ENCODE data around the gene PDP2. TPM values are rescaled to one million over a fixed set of nuclear protein-coding genes. Genes with fewer than 3 reads are reported as not detected.

The PDP2 gene
- total and polyA plus RNA-seq, 2 of the 4 experiments (the other 2 are of a cell fraction): 5.3 to 16.8 TPM

DNA sequence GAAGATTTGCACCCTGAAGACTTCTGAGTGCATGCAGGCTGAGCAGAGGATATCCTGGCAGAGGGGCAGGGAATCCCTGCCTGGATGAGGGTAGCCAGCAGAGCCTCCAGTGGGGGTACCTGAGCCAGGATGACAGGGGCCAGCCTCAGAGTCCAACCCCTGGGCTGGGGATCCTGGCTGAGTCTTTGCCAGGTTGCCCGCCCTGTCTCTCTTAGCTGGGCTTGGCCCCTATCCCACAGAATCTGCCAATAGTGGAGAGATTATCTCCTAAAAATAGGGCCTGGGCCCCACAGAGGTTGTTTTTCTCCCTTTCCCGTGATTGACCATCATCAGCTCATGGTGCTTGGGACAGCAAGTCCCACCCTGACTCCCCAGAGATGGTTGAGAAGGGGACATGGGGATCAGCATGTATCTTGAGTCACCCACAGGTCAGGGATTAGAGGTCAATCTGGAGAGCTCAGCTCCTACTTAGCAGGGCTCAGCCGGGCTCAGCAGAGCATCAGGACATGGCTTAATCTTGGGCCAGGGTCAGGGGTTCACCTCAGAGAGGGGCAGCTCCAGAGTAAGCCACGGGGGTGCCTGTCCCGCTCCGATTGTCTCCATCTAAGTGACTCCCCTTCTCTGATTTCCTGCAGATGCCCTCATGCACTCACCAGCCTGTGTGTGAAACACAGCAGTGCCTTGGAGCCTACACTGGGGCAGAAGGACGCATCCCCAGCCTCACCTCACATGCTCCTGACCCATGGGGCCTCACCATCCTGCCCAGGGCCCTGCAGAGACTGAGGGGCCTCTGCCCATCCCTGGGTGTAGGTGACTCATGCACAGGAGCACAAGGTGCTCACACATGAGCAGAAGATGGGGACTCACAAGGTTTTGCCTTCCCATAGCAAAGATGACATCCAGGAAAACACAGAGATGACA is 26.9 kb downstream of the PDP2 start:
- Histone ChIP-seq H3K79me1 (ENCODE audit: low read depth in 1 of 2, low read length in 2 of 2) (peaks cover 0 to 10% of the 10 kb centered on the region in 2 experiments; a peak in 1 of 4 replicates), H3K9ac (ENCODE audit: low read depth, low read length) (no peak overlapping the region), H3K23ac (ENCODE audit: low read depth, low read length) (peak overlapping the region; percentile 32; the same call in 1 of the 2 replicates), H3K4ac (ENCODE audit: low read depth, low read length) (peak overlapping the region; percentile 7; the same call in 1 of the 2 replicates), H4K91ac (ENCODE audit: insufficient read depth, low read depth, low read length) (no peak overlapping the region), H2BK120ac (ENCODE audit: low read depth, low read length) (no peak overlapping the region; the same call in 1 of the 2 replicates), H2AK9ac (replicated peaks; ENCODE audit: low read depth, low read length, poor library complexity) (peak overlapping the region; percentile 46), H3K4me3 (ENCODE audit: insufficient read depth, low read depth, low read length) (no peak overlapping the region), H4K5ac (ENCODE audit: low read depth, low read length) (no peak overlapping the region), H4K20me1 (ENCODE audit: insufficient read depth, low read length) (no peaks in the 10 kb centered on the region), H2AK5ac (ENCODE audit: low read depth, low read length) (peak overlapping the region; percentile 35; the same call in 1 of the 2 replicates), H3K56ac (ENCODE audit: extremely low read depth, insufficient read depth, low read length) (no peak overlapping the region), H2BK5ac (ENCODE audit: low read depth, low read length, poor library complexity, severe bottlenecking) (no peak overlapping the region), H2BK20ac (ENCODE audit: low read depth, low read length) (no peak overlapping the region; the same call in 1 of the 2 replicates), H3K14ac (replicated peaks; ENCODE audit: low read depth, low read length) (no peak overlapping the region), H3K18ac (ENCODE audit: low read depth, low read length) (no peak overlapping the region), H3K27ac (ENCODE audit: insufficient read depth, low read length) (no peak overlapping the region), H2BK15ac (ENCODE audit: low read depth, low read length) (peak overlapping the region; percentile 45; the same call in 1 of the 3 replicates), H3K9me1 (ENCODE audit: insufficient read depth, low read length) (peaks cover 26% of the 10 kb centered on the region), H2AFZ (replicated peaks; ENCODE audit: low read length, poor library complexity) (peak overlapping the region; percentile 23), H3K27me3 (ENCODE audit: control insufficient read depth, insufficient read depth, low read length) (no peaks in the 10 kb centered on the region), H4K8ac (ENCODE audit: low read depth in 2 of 2, low read length in 2 of 2) (no peak overlapping the region), H3K36me3 (ENCODE audit: control insufficient read depth, insufficient read depth, low read length) (no peaks in the 10 kb centered on the region), H3K4me1 (ENCODE audit: control insufficient read depth, insufficient read depth, low read length) (peaks cover 21% of the 10 kb centered on the region), H3K9me3 (ENCODE audit: control insufficient read depth, insufficient read depth, low read length) (no peaks in the 10 kb centered on the region), H3K4me2 (ENCODE audit: low read depth, low read length) (no peak overlapping the region)
- ChIA-PET POLR2A (ENCODE audit: unreplicated experiment) (no interaction called here), CTCF (no interaction called here)
- intact Hi-C loops (cut with micrococcal nuclease): no loop called here
- no peak for ATAC-seq (ENCODE audit: low read depth)
- dilution Hi-C loops (cut with HindIII; ENCODE audit: low sequenced_read_pairs, unreplicated experiment): no loop called here
- in situ Hi-C loops (cut with MboI; ENCODE audit: low sequenced_read_pairs): no loop called here
- WGBS, 2 experiments (ENCODE audit: extremely low coverage in 2 of 2, insufficient read length in 1 of 2): 79% methylated on average over 4 of the region's 7 CpGs; no CpG with 5 or more reads in 1 of the 2 experiments
- DNase-seq: no peak
- no TSS peak for BruUV-seq (replicated peaks)
- TF ChIP-seq NFE2L2 (IDR thresholded peaks at IDR 0.05; ENCODE audit: low read depth, low read length) (no peak), BHLHE40 (IDR thresholded peaks at IDR 0.05; ENCODE audit: low read depth, low read length) (no peak), MAZ (IDR thresholded peaks at IDR 0.05; ENCODE audit: borderline replicate concordance, low read depth, low read length) (no peak), MXI1 (IDR thresholded peaks at IDR 0.05; ENCODE audit: borderline replicate concordance, low read depth, low read length) (no peak), CEBPB (IDR thresholded peaks at IDR 0.05; ENCODE audit: low read depth, low read length) (no peak), POLR2A (IDR thresholded peaks at IDR 0.05; ENCODE audit: low read depth, low read length) (no peak), RCOR1 (IDR thresholded peaks at IDR 0.05; ENCODE audit: insufficient replicate concordance, low read length) (no peak), MAFK (IDR thresholded peaks at IDR 0.05; ENCODE audit: low read depth, low read length) (no peak), RAD21 (IDR thresholded peaks at IDR 0.05; ENCODE audit: low read length) (no peak), SMC3 (IDR thresholded peaks at IDR 0.05; ENCODE audit: low read depth, low read length) (no peak), FOS (IDR thresholded peaks at IDR 0.05; ENCODE audit: low read depth, low read length) (no peak), CHD1 (IDR thresholded peaks at IDR 0.05; ENCODE audit: low read depth, low read length) (no peak), RFX5 (IDR thresholded peaks at IDR 0.05; ENCODE audit: low read depth, low read length) (no peak)
- TF ChIP-seq, protein P1, sequence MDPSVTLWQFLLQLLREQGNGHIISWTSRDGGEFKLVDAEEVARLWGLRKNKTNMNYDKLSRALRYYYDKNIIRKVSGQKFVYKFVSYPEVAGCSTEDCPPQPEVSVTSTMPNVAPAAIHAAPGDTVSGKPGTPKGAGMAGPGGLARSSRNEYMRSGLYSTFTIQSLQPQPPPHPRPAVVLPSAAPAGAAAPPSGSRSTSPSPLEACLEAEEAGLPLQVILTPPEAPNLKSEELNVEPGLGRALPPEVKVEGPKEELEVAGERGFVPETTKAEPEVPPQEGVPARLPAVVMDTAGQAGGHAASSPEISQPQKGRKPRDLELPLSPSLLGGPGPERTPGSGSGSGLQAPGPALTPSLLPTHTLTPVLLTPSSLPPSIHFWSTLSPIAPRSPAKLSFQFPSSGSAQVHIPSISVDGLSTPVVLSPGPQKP (IDR thresholded peaks at IDR 0.05; ENCODE audit: borderline replicate concordance, low read depth, low read length): no peak
- TF ChIP-seq, protein P2, sequence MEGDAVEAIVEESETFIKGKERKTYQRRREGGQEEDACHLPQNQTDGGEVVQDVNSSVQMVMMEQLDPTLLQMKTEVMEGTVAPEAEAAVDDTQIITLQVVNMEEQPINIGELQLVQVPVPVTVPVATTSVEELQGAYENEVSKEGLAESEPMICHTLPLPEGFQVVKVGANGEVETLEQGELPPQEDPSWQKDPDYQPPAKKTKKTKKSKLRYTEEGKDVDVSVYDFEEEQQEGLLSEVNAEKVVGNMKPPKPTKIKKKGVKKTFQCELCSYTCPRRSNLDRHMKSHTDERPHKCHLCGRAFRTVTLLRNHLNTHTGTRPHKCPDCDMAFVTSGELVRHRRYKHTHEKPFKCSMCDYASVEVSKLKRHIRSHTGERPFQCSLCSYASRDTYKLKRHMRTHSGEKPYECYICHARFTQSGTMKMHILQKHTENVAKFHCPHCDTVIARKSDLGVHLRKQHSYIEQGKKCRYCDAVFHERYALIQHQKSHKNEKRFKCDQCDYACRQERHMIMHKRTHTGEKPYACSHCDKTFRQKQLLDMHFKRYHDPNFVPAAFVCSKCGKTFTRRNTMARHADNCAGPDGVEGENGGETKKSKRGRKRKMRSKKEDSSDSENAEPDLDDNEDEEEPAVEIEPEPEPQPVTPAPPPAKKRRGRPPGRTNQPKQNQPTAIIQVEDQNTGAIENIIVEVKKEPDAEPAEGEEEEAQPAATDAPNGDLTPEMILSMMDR (conservative IDR thresholded peaks at IDR 0.05; ENCODE audit: low read depth, low read length): no peak
